Epithelial cell of proximal tubule (primary cell): ENCODE measurements around the gene SPRR4. TPM values are rescaled to one million over a fixed set of nuclear protein-coding genes. Genes with fewer than 3 reads are reported as not detected.

ENCODE experiments used
- DNase-seq: peaks from one replicate; pipeline ENCODE4 v3.0.0-alpha.2; 2011; ENCODE audit warnings: low read depth
- H3K4me3 ChIP-seq: 2 replicates; pipeline ENCODE4 v1.5.1; 2011; ENCODE audit warnings: low read depth, mild to moderate bottlenecking, low read length
- CTCF ChIP-seq: conservative IDR thresholded peaks from 2 replicates; pipeline ENCODE4 v1.5.1; 2012; ENCODE audit warnings: low read depth, mild to moderate bottlenecking, low read length
- total RNA-seq: library from RNA; depleted of rRNA; stranded (reverse); fragments of >200 nt; gene quantifications from 2 replicates; pipeline ENCODE4 v1.2.3, GENCODE V29; 2015

The SPRR4 gene
- total RNA-seq, 1 donor from 2014 or later = not detected

DNA sequence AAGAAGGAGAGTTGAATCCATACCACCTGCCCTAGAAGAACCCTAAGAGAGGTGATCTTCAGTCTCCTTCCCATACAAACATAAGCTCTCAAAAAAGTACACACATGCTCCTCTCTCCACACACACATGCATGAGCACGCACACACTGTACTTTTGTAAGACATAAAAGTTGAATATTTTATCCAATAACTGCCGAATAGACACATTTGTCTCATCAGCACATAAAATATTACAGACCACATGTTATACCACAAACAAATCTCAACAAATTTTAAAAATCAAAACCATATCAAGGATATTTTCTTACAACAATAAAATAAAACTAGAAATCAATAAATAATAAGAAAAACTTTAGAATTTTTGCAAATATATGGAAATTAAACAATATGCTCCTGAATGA, 16.1 kb downstream of the SPRR4 start:
- no peak for TF ChIP-seq CTCF
- no peak for DNase-seq
- no peak overlapping the region for H3K4me3 ChIP-seq

GRCh38 chr1:152993186-152993585, 22.7 kb downstream of the SPRR4 start:
- no peak for DNase-seq
- H3K4me3 ChIP-seq = no peak overlapping the region
- TF ChIP-seq CTCF = no peak

GRCh38 chr1:152995842-152996241, 25.4 kb downstream of the SPRR4 start:
- no peak for DNase-seq
- no peak overlapping the region for H3K4me3 ChIP-seq
- no peak for TF ChIP-seq CTCF

- TF ChIP-seq CTCF = no peak
- DNase-seq = no peak
- no peak overlapping the region for H3K4me3 ChIP-seq
Observed at GRCh38 chr1:152996633-152997400, 26.4 kb downstream of the SPRR4 start.

DNA sequence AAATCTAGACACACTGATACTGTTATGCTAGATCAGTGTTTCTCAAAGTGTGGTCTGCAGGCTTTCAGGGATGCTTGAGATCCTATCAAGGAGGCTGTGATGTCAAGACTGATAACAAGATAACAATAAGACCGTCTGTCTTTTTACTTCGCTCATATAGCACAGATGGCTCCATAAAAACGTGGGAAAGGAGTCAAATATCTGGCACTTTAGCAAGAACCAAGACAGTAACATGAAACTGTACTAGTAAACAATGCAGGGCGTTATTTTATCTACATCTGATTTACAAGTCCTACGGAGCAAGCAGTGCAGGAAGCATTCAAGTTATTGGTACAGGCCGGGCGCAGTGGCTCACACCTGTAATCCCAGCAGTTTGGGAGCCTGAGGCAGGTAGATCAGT, 27.5 kb downstream of the SPRR4 start:
- no peak for TF ChIP-seq CTCF
- no peak for DNase-seq
- H3K4me3 ChIP-seq = no peak overlapping the region

GRCh38 chr1:152998476-152998875, 28.0 kb downstream of the SPRR4 start:
- TF ChIP-seq CTCF = no peak
- H3K4me3 ChIP-seq = no peak overlapping the region
- DNase-seq = no peak

DNA sequence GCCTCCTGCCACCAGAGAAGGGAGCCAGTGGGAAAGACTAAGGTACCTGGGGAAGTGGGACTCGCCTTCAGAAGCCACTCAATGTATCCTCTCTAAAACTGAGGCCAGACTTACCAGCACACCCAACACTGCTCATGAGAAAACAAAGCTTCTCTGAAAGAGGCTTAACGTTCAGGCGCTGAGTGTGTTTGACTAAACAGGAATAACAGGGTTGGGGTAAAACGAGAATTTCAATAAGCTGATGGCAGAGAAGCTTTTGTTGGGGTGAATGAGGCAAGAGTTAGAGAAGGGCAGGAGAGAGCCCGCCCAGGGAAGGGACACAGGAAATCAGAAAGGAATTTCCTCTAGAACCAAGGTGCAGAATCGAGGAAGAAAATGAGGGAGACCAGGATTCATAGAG, 29.4 kb downstream of the SPRR4 start:
- DNase-seq = no peak
- H3K4me3 ChIP-seq = no peak overlapping the region
- no peak for TF ChIP-seq CTCF
